Retinal pigment epithelial cell (primary cell): ENCODE results near the gene TNS3.

Experiments used
- DNase-seq: peaks from one replicate; pipeline ENCODE4 v3.0.0-alpha.2; 2010; ENCODE audit warnings: low read depth
- H3K4me3 ChIP-seq: 2 replicates; pipeline ENCODE4 v1.5.1; 2011; ENCODE audit warnings: mild to moderate bottlenecking, low read length, control low read depth, moderate library complexity
- TF ChIP-seq, protein P1 (sequence below): conservative IDR thresholded peaks from 2 replicates; pipeline ENCODE4 v1.5.1; 2011; ENCODE audit warnings: low read depth, low read length, control low read depth, inconsistent platforms

The TNS3 gene

DNA sequence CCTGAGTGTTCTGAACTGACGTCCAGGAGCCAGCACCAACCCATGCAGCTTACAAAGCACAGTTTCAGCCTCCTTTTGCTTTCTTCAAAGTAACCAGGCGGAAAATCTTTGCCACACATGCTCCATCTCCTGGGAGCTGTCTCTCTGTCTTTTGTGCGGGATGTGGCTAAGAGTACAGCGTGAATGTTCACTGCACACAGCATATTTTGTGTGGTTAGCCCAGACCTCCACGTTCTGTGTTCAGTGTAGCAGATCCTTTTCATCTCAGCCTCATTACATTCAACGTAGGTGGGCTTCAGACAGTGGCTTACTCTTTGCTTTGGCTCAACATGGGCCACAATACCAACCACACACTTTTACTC, 200.8 kb downstream of the TNS3 start:
- no peak for DNase-seq
- TF ChIP-seq, protein P1, sequence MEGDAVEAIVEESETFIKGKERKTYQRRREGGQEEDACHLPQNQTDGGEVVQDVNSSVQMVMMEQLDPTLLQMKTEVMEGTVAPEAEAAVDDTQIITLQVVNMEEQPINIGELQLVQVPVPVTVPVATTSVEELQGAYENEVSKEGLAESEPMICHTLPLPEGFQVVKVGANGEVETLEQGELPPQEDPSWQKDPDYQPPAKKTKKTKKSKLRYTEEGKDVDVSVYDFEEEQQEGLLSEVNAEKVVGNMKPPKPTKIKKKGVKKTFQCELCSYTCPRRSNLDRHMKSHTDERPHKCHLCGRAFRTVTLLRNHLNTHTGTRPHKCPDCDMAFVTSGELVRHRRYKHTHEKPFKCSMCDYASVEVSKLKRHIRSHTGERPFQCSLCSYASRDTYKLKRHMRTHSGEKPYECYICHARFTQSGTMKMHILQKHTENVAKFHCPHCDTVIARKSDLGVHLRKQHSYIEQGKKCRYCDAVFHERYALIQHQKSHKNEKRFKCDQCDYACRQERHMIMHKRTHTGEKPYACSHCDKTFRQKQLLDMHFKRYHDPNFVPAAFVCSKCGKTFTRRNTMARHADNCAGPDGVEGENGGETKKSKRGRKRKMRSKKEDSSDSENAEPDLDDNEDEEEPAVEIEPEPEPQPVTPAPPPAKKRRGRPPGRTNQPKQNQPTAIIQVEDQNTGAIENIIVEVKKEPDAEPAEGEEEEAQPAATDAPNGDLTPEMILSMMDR = no peak
- H3K4me3 ChIP-seq = no peak overlapping the region

DNA sequence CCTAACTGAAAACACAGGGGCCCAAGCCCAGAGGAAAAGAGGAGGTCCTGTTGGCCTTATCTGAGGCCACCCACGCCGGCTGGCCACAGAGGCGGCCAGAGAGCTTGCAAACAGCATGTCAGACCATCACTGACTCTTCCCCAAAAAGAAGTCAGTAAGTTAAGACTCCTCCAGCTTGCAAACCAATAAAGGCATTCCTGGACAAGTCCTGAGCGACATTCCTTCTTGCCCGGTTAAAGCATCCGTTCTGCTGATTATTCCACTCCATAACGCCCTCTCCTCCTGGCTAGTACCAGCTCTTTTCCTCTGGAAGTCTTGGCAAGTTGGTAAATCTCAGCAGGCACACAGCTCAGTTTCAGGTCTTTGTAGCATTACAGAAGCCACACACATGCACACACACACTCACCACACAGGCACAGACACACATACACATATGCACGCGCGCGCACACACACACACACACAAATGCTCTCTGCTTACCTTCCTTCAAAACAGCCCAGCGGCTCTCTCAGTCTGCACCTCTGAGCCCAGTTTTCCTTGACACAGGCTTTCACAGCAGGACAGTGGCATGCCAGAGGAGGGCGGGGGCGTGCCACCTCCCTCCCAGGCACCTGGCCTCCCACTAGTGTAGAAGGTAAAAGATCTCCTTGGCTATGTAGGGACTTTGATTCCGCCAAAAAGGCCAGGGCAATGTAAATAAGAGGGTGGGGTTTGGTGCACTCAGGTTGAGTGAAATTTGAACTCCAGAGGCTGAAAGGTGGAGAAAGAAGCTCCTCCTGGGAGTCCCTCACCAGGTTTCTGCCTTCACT, 201.4 kb downstream of the TNS3 start:
- DNase-seq = peak; percentile 37
- no peak overlapping the region for H3K4me3 ChIP-seq
- TF ChIP-seq, protein P1 = no peak

DNA sequence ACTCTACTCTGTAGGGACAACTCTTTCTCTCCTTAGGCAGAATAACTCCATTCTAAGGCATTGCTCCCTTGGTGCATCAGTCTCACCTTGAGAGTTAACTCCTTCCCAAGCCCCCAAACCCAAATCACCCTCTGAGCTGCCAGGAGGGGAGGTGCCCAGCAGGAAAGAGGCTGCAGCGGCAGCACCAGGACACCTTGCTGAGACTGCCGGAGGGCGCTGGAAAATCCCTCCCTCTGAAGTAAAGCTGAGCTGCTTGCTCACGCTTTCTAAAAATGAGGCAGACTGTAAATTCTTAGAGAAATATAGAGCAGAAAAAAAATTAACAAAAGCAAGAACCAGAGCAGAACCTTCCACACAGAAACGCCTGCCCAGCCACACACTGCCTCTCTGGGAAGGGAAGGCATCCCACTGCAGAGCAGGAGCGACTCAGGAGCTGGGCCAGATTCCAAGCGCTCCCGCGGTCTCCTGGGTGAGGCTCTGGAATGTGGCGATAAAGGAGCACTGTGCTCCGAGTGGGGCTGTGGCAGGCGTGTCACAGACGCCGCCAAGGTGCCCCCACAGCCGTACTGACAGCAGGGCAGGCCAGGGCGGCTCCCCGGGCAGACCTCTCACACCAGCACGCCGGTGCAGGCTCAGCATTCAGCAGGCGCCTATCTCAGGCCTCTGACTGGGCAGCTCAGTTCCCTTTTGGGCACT, 202.1 kb downstream of the TNS3 start:
- peak; percentile 70 for DNase-seq
- no peak overlapping the region for H3K4me3 ChIP-seq
- TF ChIP-seq, protein P1 = no peak

DNA sequence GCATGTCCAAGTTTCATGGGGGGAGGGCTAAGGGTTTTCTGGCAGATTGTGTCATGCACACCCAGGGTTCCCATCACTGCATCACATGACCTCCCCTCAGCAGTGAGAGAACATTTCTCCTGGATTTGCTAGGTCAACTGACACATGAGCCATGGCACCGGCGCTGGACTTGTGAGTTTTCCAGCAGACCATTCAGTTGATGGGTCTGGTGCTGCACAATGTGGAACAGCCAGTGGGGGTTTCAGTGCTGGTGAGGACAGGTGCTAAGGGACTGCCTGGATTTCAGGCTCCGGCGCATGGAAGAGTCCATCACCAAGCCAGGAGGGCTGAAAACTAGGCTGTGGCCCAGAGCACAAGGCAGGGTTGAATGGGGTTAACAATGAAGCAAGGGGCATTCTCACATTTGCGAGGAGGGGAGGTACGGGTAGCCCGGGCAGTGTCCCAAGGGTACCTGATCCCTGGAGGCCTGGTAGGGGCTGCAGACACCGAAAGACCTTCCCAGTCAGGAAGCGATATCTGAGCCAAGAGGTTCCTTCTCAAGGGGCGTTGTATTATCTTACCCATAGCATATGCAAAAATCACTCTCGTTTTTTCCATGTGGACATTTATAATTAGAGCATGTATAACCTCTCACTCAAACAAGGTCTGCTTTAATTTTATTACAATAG, 203.0 kb downstream of the TNS3 start:
- H3K4me3 ChIP-seq = no peak overlapping the region
- TF ChIP-seq, protein P1 = no peak
- no peak for DNase-seq

DNA sequence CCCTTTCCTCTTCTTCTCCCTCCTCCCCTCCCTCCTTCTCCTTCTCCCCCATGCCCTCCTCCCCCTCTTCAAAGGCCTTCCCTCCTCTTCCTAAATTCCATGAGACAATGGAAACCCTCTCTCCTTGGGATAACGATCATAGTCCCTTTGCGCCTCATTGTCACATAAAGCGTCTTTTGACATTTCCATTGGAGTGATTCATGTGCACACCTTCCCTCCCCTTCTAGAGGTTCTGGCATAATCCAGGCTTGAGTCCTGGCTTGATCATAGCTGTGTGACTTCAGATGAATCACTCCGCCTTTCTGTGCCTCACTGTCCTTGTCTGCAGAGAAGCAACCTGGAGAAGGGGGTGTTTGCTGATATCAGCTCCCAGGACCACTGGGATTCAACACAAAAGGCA, 204.2 kb downstream of the TNS3 start:
- TF ChIP-seq, protein P1 = no peak
- DNase-seq = no peak
- no peak overlapping the region for H3K4me3 ChIP-seq

DNA sequence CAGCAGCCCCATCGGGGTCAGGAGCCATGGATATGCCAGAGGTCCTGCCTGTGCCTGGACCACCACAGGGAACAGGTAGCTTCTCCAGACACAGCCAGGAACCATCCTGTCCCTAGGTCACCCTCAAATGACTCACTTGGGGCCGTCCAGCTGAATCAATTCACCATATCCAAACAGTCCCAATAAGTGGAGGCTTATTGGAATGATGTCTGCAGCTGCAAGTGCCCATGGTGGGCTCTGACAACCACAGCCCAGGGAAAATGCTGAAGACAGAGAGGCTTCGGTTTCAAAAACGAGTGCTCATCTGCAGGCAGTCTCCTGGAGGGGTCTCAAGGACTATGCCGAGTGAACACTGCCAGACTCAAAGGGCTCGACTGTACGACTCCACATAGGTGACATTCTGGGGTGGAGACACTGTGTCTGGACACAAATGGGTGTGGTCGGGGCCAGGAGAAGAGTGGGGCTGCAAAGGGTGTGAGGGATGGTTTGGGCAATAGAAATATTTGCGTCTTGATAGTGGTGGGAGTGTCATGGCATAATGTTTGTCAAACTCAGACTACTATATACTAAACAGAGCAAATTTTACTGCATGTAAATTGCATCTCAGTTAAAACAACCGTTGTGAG, 204.8 kb downstream of the TNS3 start:
- H3K4me3 ChIP-seq = no peak overlapping the region
- TF ChIP-seq, protein P1 = no peak
- DNase-seq = no peak
